GM13977 (cell line): Measurements from ENCODE around the gene C1QL2.

Experiments used
- DNase-seq: peaks from one replicate; pipeline ENCODE4 v3.0.0; 2012; ENCODE audit warnings: low spot score
- in situ Hi-C: fragments of 300-500 bp; cut with MboI; formaldehyde crosslinking; loops from one replicate; pipeline ENCODE4 v1.12.0; 2022; ENCODE audit warnings: low sequenced_read_pairs, low pct_unique_long_range_greater_than_20kb, mixed read lengths, inconsistent platforms; ENCODE audit not compliant: unreplicated experiment
- TF ChIP-seq, protein P1 (sequence below): IDR thresholded peaks from 2 replicates; pipeline ENCODE4 v1.5.1; 2012; ENCODE audit warnings: mild to moderate bottlenecking, control low read depth; ENCODE audit not compliant: insufficient read depth; ENCODE audit errors: extremely low read depth, missing control alignments

C1QL2 gene

DNA sequence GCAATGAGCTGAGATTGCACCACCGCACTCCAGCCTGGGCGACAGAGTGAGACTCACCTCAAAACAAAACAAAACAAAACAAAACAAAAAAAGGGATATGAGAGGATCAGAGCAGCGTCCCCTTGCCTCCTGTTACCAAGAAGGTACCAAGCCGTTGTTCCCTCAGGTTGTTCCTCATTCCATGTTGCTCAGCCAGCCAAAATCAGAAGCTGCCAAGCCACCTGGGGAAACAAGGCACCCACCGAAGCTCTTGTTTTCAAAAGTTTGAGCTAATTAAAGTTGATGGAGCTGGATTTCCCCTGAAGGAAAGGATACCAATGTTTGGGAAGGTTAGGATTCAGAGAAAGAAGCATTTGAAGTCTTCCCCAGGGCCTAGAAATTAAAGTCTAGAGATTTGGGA is 43.3 kb upstream of the C1QL2 start:
- DNase-seq = no peak
- in situ Hi-C loops = no loop called here
- TF ChIP-seq, protein P1, sequence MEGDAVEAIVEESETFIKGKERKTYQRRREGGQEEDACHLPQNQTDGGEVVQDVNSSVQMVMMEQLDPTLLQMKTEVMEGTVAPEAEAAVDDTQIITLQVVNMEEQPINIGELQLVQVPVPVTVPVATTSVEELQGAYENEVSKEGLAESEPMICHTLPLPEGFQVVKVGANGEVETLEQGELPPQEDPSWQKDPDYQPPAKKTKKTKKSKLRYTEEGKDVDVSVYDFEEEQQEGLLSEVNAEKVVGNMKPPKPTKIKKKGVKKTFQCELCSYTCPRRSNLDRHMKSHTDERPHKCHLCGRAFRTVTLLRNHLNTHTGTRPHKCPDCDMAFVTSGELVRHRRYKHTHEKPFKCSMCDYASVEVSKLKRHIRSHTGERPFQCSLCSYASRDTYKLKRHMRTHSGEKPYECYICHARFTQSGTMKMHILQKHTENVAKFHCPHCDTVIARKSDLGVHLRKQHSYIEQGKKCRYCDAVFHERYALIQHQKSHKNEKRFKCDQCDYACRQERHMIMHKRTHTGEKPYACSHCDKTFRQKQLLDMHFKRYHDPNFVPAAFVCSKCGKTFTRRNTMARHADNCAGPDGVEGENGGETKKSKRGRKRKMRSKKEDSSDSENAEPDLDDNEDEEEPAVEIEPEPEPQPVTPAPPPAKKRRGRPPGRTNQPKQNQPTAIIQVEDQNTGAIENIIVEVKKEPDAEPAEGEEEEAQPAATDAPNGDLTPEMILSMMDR = no peak

GRCh38 chr2:119198240-119198840 is 39.8 kb upstream of the C1QL2 start:
- in situ Hi-C loops = no loop called here
- TF ChIP-seq, protein P1 = no peak

DNA sequence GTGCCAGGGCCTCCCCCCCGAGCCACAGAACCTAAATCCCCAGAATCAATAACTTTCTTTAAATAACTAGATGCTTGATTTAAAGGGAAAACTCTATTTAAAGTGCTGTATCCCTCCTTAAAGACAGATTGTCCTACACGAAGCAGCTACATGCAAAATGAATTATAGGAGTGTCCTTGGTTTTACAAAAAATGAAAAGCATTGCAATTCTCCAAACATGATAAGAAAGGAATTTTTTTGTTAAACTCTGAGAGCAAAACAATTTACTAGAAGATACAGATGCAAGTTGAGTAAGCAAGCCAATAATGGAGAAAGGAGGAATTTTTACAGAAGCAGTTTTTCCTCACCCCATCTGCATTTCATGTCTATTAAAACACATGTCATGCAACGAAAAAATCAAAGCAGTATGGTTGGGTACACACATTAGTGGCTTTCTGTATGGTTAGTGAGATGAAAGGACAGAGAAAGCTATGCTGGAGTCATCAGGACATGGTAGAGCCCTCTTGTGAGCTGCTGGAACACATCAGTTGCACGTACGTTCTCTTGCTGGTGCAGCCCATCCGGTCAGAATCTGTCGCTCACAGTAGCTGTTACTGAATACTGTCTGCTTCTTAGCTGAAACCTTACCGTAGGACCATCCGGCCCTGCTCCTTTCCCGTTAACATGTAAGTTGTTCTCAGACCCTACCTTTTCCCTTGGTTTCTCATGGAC is 39.1 kb upstream of the C1QL2 start:
- in situ Hi-C loops = no loop called here
- no peak for DNase-seq
- TF ChIP-seq, protein P1 = no peak

More at GRCh38 chr2:119198240-119198840, 39.8 kb upstream of the C1QL2 start:
- DNase-seq = no peak

GRCh38 chr2:119197126-119197405 is 38.5 kb upstream of the C1QL2 start:
- DNase-seq = no peak
- TF ChIP-seq, protein P1 = no peak
- in situ Hi-C loops = no loop called here

GRCh38 chr2:119196301-119197125 is 38.0 kb upstream of the C1QL2 start:
- TF ChIP-seq, protein P1 = no peak
- DNase-seq = no peak
- in situ Hi-C loops = no loop called here

DNA sequence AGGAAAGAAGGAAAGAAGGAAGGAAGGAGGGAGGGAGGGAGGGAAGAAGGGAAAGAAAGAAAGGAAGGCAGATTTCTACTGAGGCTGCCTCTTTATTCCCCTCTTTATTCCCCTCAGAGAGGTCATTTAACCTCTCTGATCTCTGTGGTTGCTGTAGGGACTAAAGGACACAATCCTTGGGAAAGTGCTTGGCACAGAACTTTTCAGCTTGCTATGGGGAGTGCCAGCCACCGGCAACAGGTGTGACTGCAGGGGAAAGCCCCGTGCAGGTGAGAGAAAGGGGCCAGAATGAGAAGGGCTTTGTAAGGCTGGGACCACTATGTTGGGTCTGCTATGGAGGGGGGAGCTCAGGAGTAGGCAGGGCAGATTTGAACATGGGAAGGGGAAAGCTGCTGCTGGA is 37.3 kb upstream of the C1QL2 start:
- in situ Hi-C loops = no loop called here
- DNase-seq = no peak
- TF ChIP-seq, protein P1 = no peak
